IMR-90 (cell line): Measurements from ENCODE around the gene DHRS3. TPM values are rescaled to one million over a fixed set of nuclear protein-coding genes. Genes with fewer than 3 reads are reported as not detected.
A peak's percentile ranks its signal among the peaks of the same experiment; 100 is the strongest.

Source experiments
- ATAC-seq: fragments of 200-7000 bp; cut with Tn5 transposase; 2 replicates; pipeline ENCODE4 v1.9.1; 2020; ENCODE audit warnings: low read depth, mild to moderate bottlenecking, moderate library complexity
- BruUV-seq: library from RNA; stranded (reverse); fragments of 400-500 nt; replicated peaks from 2 replicates; lab custom pipeline; 2021; lab: Mats Ljungman, UMichigan
- CTCF ChIA-PET: fragments of 300-600 bp; formaldehyde crosslinking; extraction: SDS; loops from one replicate; lab custom pipeline; 2021; ENCODE audit warnings: antibody characterized with exemption; lab: Yijun Ruan, JAX
- POLR2A ChIA-PET: fragments of 300-600 bp; sonication (Branson Sonifier 250); formaldehyde crosslinking; loops from one replicate; lab custom pipeline; 2022; ENCODE audit warnings: antibody characterized with exemption; ENCODE audit not compliant: unreplicated experiment; lab: Charles Lee
- DNase-seq: peaks from one replicate; pipeline ENCODE4 v3.0.0; 2013
- H2AFZ ChIP-seq: replicated peaks from 2 replicates; pipeline ENCODE3; 2013; ENCODE audit warnings: low read length, mild to moderate bottlenecking; ENCODE audit not compliant: poor library complexity
- H2AK5ac ChIP-seq: 2 replicates; pipeline ENCODE4 v1.6.1; 2013; ENCODE audit warnings: low read depth, low read length, inconsistent platforms
- H2AK9ac ChIP-seq: replicated peaks from 2 replicates; pipeline ENCODE3; 2013; ENCODE audit warnings: mild to moderate bottlenecking, low read depth, low read length, moderate library complexity; ENCODE audit not compliant: poor library complexity
- H2BK120ac ChIP-seq: 2 replicates; pipeline ENCODE4 v1.6.1; 2013; ENCODE audit warnings: low read depth, low read length, inconsistent platforms
- H2BK15ac ChIP-seq: 3 replicates; pipeline ENCODE4 v1.6.1; 2013; ENCODE audit warnings: low read depth, low read length, inconsistent platforms
- H2BK20ac ChIP-seq: 2 replicates; pipeline ENCODE4 v1.6.1; 2013; ENCODE audit warnings: low read depth, mild to moderate bottlenecking, inconsistent platforms, low read length, moderate library complexity
- H2BK5ac ChIP-seq: 2 replicates; pipeline ENCODE4 v1.6.1; 2013; ENCODE audit warnings: mild to moderate bottlenecking, low read depth, low read length, inconsistent platforms; ENCODE audit not compliant: poor library complexity, severe bottlenecking
- H3K14ac ChIP-seq: replicated peaks from 2 replicates; pipeline ENCODE4 v1.6.1; 2013; ENCODE audit warnings: low read depth, low read length, inconsistent platforms
- H3K18ac ChIP-seq: 2 replicates; pipeline ENCODE4 v1.6.1; 2013; ENCODE audit warnings: low read depth, low read length, control low read depth
- H3K23ac ChIP-seq: 2 replicates; pipeline ENCODE4 v1.6.1; 2013; ENCODE audit warnings: low read depth, low read length, inconsistent platforms
- H3K27ac ChIP-seq: 2 replicates; pipeline ENCODE4 v1.5.1; 2013; ENCODE audit warnings: mild to moderate bottlenecking, control low read depth, low read length; ENCODE audit not compliant: insufficient read depth
- H3K27me3 ChIP-seq: 2 replicates; pipeline ENCODE4 v1.6.1; 2013; ENCODE audit warnings: low read length; ENCODE audit not compliant: control insufficient read depth, insufficient read depth
- H3K36me3 ChIP-seq: 2 replicates; pipeline ENCODE4 v1.6.1; 2013; ENCODE audit warnings: low read length, mixed read lengths; ENCODE audit not compliant: control insufficient read depth, insufficient read depth
- H3K4ac ChIP-seq: 2 replicates; pipeline ENCODE4 v1.6.1; 2013; ENCODE audit warnings: low read depth, low read length, inconsistent platforms
- H3K4me1 ChIP-seq: 2 replicates; pipeline ENCODE4 v1.6.1; 2013; ENCODE audit warnings: low read length, mixed read lengths; ENCODE audit not compliant: control insufficient read depth, insufficient read depth
- H3K4me2 ChIP-seq: 2 replicates; pipeline ENCODE4 v1.6.1; 2013; ENCODE audit warnings: low read depth, mild to moderate bottlenecking, control low read depth, low read length, moderate library complexity
- H3K4me3 ChIP-seq: 2 replicates; pipeline ENCODE4 v1.5.1; 2013; ENCODE audit warnings: low read depth, mild to moderate bottlenecking, control low read depth, low read length, moderate library complexity; ENCODE audit not compliant: insufficient read depth
- H3K56ac ChIP-seq: 2 replicates; pipeline ENCODE4 v1.6.1; 2013; ENCODE audit warnings: low read length, inconsistent platforms; ENCODE audit not compliant: insufficient read depth; ENCODE audit errors: extremely low read depth
- H3K79me1 ChIP-seq, 2 experiments: 2 replicates each; pipeline ENCODE4 v1.6.1; 2013; ENCODE audit warnings: low read length in 2 of 2, inconsistent platforms in 1 of 2, low read depth in 1 of 2
- H3K9ac ChIP-seq: 2 replicates; pipeline ENCODE4 v1.6.1; 2013; ENCODE audit warnings: low read depth, low read length, control low read depth
- H3K9me1 ChIP-seq: 2 replicates; pipeline ENCODE4 v1.6.1; 2013; ENCODE audit warnings: low read length, inconsistent platforms; ENCODE audit not compliant: insufficient read depth
- H3K9me3 ChIP-seq: 2 replicates; pipeline ENCODE4 v1.6.1; 2013; ENCODE audit warnings: low read length; ENCODE audit not compliant: control insufficient read depth, insufficient read depth
- H4K20me1 ChIP-seq: 2 replicates; pipeline ENCODE4 v1.6.1; 2013; ENCODE audit warnings: low read length, inconsistent platforms; ENCODE audit not compliant: insufficient read depth
- H4K5ac ChIP-seq: 2 replicates; pipeline ENCODE4 v1.6.1; 2013; ENCODE audit warnings: mild to moderate bottlenecking, low read depth, low read length, control low read depth
- H4K8ac ChIP-seq, 2 experiments: 2 replicates each; pipeline ENCODE4 v1.6.1; 2013; ENCODE audit warnings: low read depth in 2 of 2, low read length in 2 of 2, control low read depth in 1 of 2, inconsistent platforms in 1 of 2
- H4K91ac ChIP-seq: 2 replicates; pipeline ENCODE4 v1.6.1; 2013; ENCODE audit warnings: low read depth, low read length, inconsistent platforms; ENCODE audit not compliant: insufficient read depth
- CEBPB ChIP-seq: IDR thresholded peaks from 2 replicates; pipeline ENCODE4 v1.6.1; 2012; ENCODE audit warnings: low read depth, low read length, improper control_type of control experiment
- RFX5 ChIP-seq: IDR thresholded peaks from 2 replicates; pipeline ENCODE4 v1.8.0; 2012; ENCODE audit warnings: low read depth, mild to moderate bottlenecking, low read length, moderate library complexity
- WGBS, 2 experiments: methylation state at CpG; one replicate each; pipeline versions ENCODE4 v1.1.5 to v1.1.7; 2013; ENCODE audit warnings: missing lambda C conversion rate in 2 of 2; ENCODE audit not compliant: insufficient read length in 1 of 2; ENCODE audit errors: extremely low coverage in 2 of 2; 5-methylcytosine and 5-hydroxymethylcytosine counted together
- dilution Hi-C: fragments of 300-500 bp; cut with HindIII; formaldehyde crosslinking; loops from one replicate; pipeline ENCODE4 v1.14.3; 2018; ENCODE audit warnings: low sequenced_read_pairs; ENCODE audit not compliant: unreplicated experiment
- in situ Hi-C: fragments of 300-500 bp; cut with MboI; formaldehyde crosslinking; loops from 3 replicates; pipeline ENCODE4 v1.14.3; 2019; ENCODE audit warnings: low sequenced_read_pairs, inconsistent platforms, mixed read lengths
- intact Hi-C: fragments of 100-400 bp; cut with micrococcal nuclease; formaldehyde crosslinking; loops from 2 replicates; pipeline ENCODE4 v1.10.0; 2022
- polyA plus RNA-seq, 3 experiments: library from polyadenylated mRNA; depleted of rRNA; stranded (reverse); fragments of >200 nt; gene quantifications; 2 replicates each; pipeline ENCODE4 v1.2.3, GENCODE V29; 2012; ENCODE audit warnings: low replicate concordance in 1 of 3
- total RNA-seq: library from RNA; depleted of rRNA; stranded (reverse); fragments of >200 nt; gene quantifications from 2 replicates; pipeline ENCODE4 v1.2.3, GENCODE V29; 2012

DHRS3 gene
- total and polyA plus RNA-seq, 2 of the 4 experiments (the other 2 are of a cell fraction): 11.2 to 14.5 TPM

- intact Hi-C loops (no loop called here), in situ Hi-C loops (loop anchor here (10.0 to 25.0 kb wide), 2 partner anchors 58 to 201 kb away; no protein-coding TSS in a partner anchor), dilution Hi-C loops (no loop called here)
- Histone ChIP-seq H3K4ac (peak overlapping the region; percentile 12; the same call in 1 of the 2 replicates), H2BK120ac (no peak overlapping the region), H3K36me3 (peaks cover 13% of the 10 kb centered on the region), H2BK5ac (no peak overlapping the region), H2AK9ac (no peak overlapping the region), H3K4me2 (no peak overlapping the region), H3K27me3 (no peaks in the 10 kb centered on the region), H3K9me1 (peaks cover 13% of the 10 kb centered on the region), H3K4me3 (no peak overlapping the region), H3K27ac (no peak overlapping the region), H3K4me1 (peaks cover 11% of the 10 kb centered on the region), H4K8ac (no peak overlapping the region), H4K5ac (no peak overlapping the region), H2BK15ac (no peak overlapping the region), H2AFZ (no peak overlapping the region), H3K9ac (no peak overlapping the region), H3K18ac (no peak overlapping the region), H4K20me1 (no peaks in the 10 kb centered on the region), H3K56ac (no peak overlapping the region), H4K91ac (no peak overlapping the region; the same call in 1 of the 2 replicates), H3K9me3 (no peaks in the 10 kb centered on the region), H3K14ac (no peak overlapping the region), H3K79me1 (peaks cover 9 to 20% of the 10 kb centered on the region in 2 experiments; a peak in 2 of 4 replicates), H3K23ac (no peak overlapping the region), H2AK5ac (peak overlapping the region; percentile 40), H2BK20ac (no peak overlapping the region)
- ATAC-seq (no peak), DNase-seq (no peak)
- TF ChIP-seq RFX5 (no peak), CEBPB (no peak)
- 100% methylated on average over 2 of the region's 4 CpGs; no CpG with 5 or more reads in 1 of the 2 experiments for WGBS, 2 experiments
- CTCF ChIA-PET: interaction anchor here (0.7 kb wide), 1 partner anchor 57 kb away, joined by 3 read pairs; no protein-coding TSS in a partner anchor
- POLR2A ChIA-PET: no interaction called here
- BruUV-seq: no TSS peak
Measured at GRCh38 chr1:12613180-12613579, 4.8 kb downstream of the DHRS3 start.
